CMK (cell line): ENCODE measurements around the gene CEL.
"Not testable (repeated sequence)": the region's sequence is repeated elsewhere in the genome, so short reads cannot be mapped to it uniquely, and the experiment has no call there.

Source experiments
- DNase-seq: peaks from one replicate; pipeline ENCODE4 v3.0.0-alpha.2; 2010; ENCODE audit warnings: low read depth

CEL gene

DNA sequence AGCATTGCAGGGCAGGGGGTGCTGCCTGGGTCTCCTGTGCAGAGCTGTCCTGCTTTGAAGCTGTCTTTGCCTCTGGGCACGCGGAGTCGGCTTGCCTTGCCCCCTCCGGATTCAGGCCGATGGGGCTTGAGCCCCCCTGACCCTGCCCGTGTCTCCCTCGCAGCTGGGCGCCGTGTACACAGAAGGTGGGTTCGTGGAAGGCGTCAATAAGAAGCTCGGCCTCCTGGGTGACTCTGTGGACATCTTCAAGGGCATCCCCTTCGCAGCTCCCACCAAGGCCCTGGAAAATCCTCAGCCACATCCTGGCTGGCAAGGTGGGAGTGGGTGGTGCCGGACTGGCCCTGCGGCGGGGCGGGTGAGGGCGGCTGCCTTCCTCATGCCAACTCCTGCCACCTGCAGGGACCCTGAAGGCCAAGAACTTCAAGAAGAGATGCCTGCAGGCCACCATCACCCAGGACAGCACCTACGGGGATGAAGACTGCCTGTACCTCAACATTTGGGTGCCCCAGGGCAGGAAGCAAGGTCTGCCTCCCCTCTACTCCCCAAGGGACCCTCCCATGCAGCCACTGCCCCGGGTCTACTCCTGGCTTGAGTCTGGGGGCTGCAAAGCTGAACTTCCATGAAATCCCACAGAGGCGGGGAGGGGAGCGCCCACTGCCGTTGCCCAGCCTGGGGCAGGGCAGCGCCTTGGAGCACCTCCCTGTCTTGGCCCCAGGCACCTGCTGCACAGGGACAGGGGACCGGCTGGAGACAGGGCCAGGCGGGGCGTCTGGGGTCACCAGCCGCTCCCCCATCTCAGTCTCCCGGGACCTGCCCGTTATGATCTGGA lies 2.7 kb downstream of the CEL start:
- DNase-seq = no peak

DNA sequence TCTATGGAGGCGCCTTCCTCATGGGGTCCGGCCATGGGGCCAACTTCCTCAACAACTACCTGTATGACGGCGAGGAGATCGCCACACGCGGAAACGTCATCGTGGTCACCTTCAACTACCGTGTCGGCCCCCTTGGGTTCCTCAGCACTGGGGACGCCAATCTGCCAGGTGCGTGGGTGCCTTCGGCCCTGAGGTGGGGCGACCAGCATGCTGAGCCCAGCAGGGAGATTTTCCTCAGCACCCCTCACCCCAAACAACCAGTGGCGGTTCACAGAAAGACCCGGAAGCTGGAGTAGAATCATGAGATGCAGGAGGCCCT lies 3.2 kb downstream of the CEL start:
- DNase-seq = no peak

DNA sequence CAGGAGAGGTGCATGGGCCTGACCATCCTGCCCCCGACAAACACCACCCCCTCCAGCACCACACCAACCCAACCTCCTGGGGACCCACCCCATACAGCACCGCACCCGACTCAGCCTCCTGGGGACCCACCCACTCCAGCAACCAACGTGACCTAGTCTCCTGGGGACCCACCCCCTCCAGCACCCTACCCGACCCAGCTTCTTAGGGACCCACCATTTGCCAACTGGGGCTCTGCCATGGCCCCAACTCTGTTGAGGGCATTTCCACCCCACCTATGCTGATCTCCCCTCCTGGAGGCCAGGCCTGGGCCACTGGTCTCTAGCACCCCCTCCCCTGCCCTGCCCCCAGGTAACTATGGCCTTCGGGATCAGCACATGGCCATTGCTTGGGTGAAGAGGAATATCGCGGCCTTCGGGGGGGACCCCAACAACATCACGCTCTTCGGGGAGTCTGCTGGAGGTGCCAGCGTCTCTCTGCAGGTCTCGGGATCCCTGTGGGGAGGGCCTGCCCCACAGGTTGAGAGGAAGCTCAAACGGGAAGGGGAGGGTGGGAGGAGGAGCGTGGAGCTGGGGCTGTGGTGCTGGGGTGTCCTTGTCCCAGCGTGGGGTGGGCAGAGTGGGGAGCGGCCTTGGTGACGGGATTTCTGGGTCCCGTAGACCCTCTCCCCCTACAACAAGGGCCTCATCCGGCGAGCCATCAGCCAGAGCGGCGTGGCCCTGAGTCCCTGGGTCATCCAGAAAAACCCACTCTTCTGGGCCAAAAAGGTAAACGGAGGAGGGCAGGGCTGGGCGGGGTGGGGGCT lies 4.6 kb downstream of the CEL start:
- no peak for DNase-seq

DNA sequence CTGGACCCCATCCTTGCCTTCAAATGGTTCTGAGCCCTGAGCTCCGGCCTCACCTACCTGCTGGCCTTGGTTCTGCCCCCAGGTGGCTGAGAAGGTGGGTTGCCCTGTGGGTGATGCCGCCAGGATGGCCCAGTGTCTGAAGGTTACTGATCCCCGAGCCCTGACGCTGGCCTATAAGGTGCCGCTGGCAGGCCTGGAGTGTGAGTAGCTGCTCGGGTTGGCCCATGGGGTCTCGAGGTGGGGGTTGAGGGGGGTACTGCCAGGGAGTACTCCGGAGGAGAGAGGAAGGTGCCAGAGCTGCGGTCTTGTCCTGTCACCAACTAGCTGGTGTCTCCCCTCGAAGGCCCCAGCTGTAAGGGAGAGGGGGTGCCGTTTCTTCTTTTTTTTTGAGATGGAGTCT lies 5.2 kb downstream of the CEL start:
- no peak for DNase-seq

GRCh38 chr9:133067813-133068212 lies 6.0 kb downstream of the CEL start:
- DNase-seq = no peak

DNA sequence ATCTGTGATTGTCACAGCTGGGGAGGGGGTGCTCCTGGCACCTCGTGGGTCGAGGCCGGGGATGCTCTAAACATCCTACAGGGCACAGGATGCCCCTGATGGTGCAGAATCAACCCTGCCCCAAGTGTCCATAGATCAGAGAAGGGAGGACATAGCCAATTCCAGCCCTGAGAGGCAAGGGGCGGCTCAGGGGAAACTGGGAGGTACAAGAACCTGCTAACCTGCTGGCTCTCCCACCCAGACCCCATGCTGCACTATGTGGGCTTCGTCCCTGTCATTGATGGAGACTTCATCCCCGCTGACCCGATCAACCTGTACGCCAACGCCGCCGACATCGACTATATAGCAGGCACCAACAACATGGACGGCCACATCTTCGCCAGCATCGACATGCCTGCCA lies 6.7 kb downstream of the CEL start:
- DNase-seq = not testable (repeated sequence)

GRCh38 chr9:133070500-133070961 lies 8.8 kb downstream of the CEL start:
- not testable (repeated sequence) for DNase-seq

DNA sequence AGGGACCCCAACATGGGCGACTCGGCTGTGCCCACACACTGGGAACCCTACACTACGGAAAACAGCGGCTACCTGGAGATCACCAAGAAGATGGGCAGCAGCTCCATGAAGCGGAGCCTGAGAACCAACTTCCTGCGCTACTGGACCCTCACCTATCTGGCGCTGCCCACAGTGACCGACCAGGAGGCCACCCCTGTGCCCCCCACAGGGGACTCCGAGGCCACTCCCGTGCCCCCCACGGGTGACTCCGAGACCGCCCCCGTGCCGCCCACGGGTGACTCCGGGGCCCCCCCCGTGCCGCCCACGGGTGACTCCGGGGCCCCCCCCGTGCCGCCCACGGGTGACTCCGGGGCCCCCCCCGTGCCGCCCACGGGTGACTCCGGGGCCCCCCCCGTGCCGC lies 9.2 kb downstream of the CEL start:
- not testable (repeated sequence) for DNase-seq

- no peak for DNase-seq
Observed at GRCh38 chr9:133071484-133072150, 9.8 kb downstream of the CEL start.

DNA sequence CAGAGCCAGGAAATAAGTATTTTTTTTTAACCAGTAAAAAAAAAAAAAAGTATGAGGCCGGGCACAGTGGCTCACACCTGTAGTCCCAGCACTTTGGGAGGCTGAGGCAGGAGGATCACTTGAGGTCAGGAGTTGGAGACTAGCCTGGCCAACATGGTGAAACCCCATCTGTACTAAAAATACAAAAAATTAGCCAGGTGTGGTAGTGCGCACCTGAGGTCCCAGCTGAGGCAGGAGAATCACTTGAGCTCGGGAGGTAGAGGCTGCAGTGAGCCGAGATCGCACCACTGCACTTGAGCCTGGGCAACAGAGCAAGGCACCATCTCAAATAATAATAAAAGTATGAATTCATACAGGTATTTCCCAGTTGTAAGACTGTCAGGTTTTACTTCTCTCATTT lies 10.4 kb downstream of the CEL start:
- not testable (repeated sequence) for DNase-seq

DNA sequence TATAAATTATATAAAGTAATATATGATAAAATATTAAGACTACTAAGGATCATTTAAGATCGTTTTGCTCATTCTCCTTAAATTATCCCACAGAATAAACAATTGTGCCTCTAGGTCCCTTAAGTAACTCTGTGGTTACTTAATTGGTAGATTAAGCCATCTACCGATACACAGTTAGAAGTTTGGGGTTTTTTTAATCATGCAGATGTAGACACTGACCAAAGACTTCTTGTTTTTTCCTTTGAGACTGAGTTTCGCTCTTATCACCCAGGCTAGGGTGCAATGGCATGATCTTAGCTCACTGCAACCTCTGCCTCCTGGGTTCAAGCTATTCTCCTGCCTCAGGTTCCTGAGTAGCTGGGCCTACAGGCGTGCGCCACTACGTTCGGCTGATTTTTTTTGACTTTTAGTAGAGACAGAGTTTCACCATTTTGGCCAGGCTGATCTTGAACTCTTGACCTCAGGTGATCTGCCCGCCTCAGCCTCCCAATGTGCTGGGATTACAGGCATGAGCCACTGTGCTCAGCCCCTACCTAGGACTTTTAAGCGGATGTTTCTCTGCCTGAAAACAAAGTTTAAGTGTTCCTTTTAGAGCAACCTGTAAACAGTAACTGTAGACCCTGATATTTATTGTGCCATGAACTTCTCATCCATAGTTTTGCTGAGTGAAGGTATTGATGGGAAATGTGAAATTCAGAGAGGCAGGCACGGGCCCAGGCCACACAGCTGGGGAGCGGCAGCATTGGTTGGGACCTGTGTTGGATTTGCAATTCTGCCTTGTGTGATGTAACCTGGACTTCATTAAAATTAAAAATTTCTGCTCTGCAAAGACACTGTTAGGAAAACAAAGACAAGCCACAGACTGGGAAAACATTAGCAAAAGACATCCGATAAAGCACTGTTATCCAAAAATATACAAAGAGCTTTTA lies 11.6 kb downstream of the CEL start:
- no peak for DNase-seq

DNA sequence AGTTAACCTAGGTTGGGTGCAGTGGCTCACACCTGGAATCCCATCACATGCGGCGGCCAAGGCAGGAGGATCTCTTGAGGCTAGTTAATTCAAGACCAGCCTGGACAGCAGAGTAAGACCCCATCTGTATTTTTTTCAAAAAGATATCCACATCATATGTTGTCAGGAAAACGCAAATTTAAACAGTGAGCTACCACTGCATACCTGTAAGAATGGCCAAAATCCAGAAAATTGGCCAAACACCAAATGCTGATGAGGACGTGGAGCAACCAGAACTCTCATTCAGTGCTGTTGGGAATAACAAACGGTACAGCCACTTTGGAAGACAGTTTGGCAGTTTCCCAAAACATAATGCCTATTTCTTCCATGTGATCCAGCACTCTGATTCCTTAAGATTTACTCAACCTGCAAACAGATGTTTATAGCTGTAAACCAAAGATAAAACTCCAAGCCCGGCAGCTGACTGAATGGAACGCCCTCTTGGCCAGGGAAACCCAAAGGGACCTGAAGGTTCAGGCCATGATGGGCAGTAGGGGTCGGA lies 12.4 kb downstream of the CEL start:
- no peak for DNase-seq

GRCh38 chr9:133075925-133076630 lies 14.3 kb downstream of the CEL start:
- no peak for DNase-seq

DNA sequence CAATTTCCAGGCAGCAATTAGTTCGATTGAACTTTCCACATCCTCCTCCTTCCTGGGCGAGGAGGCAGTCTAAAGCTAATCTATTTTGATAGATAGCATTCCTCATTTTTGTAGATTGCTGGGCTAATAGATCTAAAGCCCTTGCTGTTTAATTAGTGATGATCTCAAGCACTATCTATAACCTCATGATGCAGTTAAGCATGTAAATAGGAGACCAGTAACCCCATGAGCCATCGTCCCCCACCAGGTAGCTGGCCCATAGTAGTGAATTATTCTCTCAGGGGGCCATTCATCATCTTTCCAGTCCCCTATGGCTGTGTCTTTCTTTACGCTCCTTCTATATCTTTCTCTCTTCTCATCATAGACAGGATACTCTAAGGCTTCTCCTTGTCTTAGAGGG lies 14.9 kb downstream of the CEL start:
- no peak for DNase-seq

- no peak for DNase-seq
Observed at GRCh38 chr9:133078486-133078885, 16.7 kb downstream of the CEL start.

- no peak for DNase-seq
Observed at GRCh38 chr9:133080161-133080560, 18.4 kb downstream of the CEL start.

GRCh38 chr9:133080786-133081779 lies 19.3 kb downstream of the CEL start:
- DNase-seq = not testable (repeated sequence)

GRCh38 chr9:133081957-133082644 lies 20.3 kb downstream of the CEL start:
- not testable (repeated sequence) for DNase-seq

DNA sequence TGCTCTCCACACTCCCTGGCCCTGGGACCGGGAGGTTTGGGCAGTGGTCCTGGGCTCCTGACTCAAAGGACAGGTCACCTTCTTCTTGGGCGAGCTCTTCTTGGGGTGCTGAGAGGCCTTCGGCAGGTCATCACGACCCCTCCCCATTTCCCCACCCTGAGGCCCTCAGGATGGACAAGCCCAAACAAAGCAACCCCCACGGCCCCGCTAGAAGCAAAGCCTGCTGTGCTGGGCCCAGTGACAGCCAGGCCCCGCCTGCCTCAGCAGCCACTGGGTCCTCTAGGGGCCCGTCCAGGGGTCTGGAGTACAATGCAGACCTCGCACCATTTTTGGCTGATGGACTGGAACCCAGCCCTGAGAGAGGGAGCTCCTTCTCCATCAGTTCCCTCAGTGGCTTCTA lies 21.9 kb downstream of the CEL start:
- not testable (repeated sequence) for DNase-seq
